Right atrium auricular region (tissue), 2 donors: ENCODE data around the gene TIMM44. TPM values are rescaled to one million over a fixed set of nuclear protein-coding genes. Genes with fewer than 3 reads are reported as not detected.

ENCODE experiments used
- DNase-seq: peaks from one replicate; pipeline ENCODE4 v3.0.0-alpha.2; 2019; ENCODE audit warnings: low spot score
- H3K27ac ChIP-seq, 2 donors: fragments of 200-600 bp; sonication (generic); 1 replicate in 1 of 2; 2 replicates in 1 of 2; pipeline ENCODE4 v1.5.1; 2016 to 2019
- H3K27me3 ChIP-seq, 2 donors: fragments of 200-600 bp; sonication (generic); one replicate each; pipeline versions ENCODE4 v1.5.1 to v1.6.0; 2017 to 2019
- H3K36me3 ChIP-seq: fragments of 200-600 bp; sonication (generic); one replicate; pipeline ENCODE4 v1.5.1; 2016
- H3K4me1 ChIP-seq, 2 donors: fragments of 200-600 bp; sonication (generic); one replicate each; pipeline versions ENCODE4 v1.5.1 to v1.6.0; 2017 to 2019
- H3K4me3 ChIP-seq, 2 donors: fragments of 200-600 bp; sonication (generic); 1 replicate in 1 of 2; 2 replicates in 1 of 2; pipeline ENCODE4 v1.5.1; 2017 to 2019; ENCODE audit warnings: mild to moderate bottlenecking in 1 of 2, moderate library complexity in 1 of 2
- H3K9me3 ChIP-seq, 2 donors: fragments of 200-600 bp; sonication (generic); one replicate each; pipeline ENCODE4 v1.5.1; 2019
- total RNA-seq, 2 donors: library from RNA; depleted of rRNA; stranded (reverse); fragments of >200 nt; gene quantifications; one replicate each; pipeline ENCODE4 v1.1.0, GENCODE V29; 2016
- TF ChIP-seq, protein P1 (sequence below), 2 donors: fragments of 200-600 bp; sonication (generic); IDR thresholded peaks; one replicate each; pipeline ENCODE4 v1.5.1; 2019; ENCODE audit warnings: antibody characterized with exemption in 2 of 2

The TIMM44 gene
- total RNA-seq, 2 donors from 2014 or later = 49.1 to 64.1 TPM

DNA sequence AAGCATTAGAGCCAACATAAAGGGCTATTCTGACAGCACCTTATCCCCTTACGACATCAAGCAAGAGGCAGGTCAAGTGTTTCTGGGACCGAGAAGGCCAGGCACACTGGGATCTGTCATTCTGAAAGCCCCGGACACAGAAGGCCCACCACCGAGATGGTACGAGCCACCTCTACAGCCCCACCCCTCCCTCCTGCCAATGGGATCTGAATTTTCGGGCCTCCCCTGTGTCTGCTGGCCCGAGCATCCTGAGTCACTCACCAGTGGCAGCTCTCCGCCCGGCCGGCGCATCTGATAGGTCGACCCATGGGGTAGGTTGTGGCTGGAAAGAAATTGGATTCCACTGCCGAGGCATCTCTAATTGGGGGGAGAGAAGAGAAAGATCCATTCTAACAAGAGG is 2.6 kb downstream of the TIMM44 start:
- TF ChIP-seq, protein P1, sequence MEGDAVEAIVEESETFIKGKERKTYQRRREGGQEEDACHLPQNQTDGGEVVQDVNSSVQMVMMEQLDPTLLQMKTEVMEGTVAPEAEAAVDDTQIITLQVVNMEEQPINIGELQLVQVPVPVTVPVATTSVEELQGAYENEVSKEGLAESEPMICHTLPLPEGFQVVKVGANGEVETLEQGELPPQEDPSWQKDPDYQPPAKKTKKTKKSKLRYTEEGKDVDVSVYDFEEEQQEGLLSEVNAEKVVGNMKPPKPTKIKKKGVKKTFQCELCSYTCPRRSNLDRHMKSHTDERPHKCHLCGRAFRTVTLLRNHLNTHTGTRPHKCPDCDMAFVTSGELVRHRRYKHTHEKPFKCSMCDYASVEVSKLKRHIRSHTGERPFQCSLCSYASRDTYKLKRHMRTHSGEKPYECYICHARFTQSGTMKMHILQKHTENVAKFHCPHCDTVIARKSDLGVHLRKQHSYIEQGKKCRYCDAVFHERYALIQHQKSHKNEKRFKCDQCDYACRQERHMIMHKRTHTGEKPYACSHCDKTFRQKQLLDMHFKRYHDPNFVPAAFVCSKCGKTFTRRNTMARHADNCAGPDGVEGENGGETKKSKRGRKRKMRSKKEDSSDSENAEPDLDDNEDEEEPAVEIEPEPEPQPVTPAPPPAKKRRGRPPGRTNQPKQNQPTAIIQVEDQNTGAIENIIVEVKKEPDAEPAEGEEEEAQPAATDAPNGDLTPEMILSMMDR (IDR thresholded peaks at IDR 0.05) = no peak
- no peak for DNase-seq
- no peaks in the 10 kb centered on the region for H3K27me3 ChIP-seq
- H3K4me3 ChIP-seq = no peak overlapping the region
- peaks cover 0 to 29% of the 10 kb centered on the region in 2 donors for H3K4me1 ChIP-seq
- no peak overlapping the region for H3K27ac ChIP-seq
- peaks cover 44% of the 10 kb centered on the region for H3K36me3 ChIP-seq
- H3K9me3 ChIP-seq = no peaks in the 10 kb centered on the region

DNA sequence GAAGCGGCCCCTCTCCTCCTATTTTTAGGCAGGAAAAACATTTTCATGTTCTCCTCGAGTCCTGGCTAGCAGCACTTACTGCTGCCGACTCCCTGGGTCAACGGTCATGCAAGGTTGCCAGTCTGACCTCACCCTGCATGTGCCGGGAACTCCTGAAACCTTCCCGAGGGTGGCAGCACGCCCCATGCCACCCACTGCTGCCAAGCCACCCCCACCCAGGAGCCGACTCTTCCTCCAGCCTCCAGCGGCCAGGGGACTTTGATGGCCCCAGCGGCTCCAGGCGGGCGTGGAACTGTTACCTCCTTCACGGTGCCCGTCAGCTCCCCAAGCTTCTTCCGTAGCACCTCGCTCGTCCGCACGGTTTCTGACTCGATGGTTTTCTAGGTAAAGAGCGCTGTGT is 8.7 kb downstream of the TIMM44 start:
- Histone ChIP-seq H3K4me3 (no peak overlapping the region), H3K27ac (no peak overlapping the region), H3K27me3 (no peaks in the 10 kb centered on the region), H3K9me3 (no peaks in the 10 kb centered on the region), H3K36me3 (peaks cover 88% of the 10 kb centered on the region), H3K4me1 (peaks cover 0 to 2% of the 10 kb centered on the region in 2 donors)
- TF ChIP-seq, protein P1 (IDR thresholded peaks at IDR 0.05) = no peak
- no peak for DNase-seq

DNA sequence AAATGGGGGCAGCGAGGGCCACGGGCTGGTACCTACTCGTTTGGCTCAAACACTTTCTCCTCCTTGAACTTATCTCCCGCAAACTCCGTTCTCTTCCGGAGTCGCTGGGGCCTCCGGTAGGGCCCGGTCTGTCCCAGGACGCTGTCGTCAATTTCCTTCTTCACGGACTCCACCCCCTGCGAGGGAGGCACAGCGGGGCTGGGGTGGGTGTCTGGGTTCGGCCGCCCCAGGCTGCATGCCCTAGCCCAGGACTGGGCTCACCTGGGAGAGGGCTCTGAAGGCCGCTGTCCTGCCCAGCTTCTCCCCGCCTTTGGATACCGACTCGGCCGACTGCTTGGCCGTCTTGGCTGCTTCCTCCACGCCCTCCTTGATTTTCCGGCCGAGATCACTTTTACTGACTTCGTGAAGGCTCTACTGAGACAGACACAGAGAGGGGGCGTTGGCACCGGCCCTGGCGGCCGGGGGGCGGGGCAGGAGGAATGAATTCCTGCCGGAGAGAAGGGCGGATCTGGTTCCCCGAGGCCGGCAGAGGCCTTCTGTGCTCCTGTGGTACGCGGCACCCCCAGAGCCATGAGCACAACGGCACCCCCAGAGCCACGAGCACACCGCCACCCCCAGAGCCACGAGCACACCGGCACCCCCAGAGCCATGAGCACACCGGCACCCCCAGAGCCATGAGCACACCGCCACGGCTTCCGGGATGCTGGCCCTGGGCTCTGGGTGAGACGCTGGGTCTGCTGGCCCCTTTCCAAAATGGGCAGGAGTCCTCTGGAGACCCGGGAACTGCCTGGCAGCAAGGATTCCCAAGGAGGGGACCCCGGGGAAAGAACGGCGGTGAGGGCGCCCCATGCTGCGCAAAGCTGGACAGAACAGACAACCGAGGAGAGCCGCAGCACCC is 9.4 kb downstream of the TIMM44 start:
- Histone ChIP-seq H3K4me3 (no peak overlapping the region), H3K27ac (no peak overlapping the region), H3K4me1 (peaks cover 0 to 9% of the 10 kb centered on the region in 2 donors), H3K9me3 (no peaks in the 10 kb centered on the region), H3K36me3 (peaks cover 85% of the 10 kb centered on the region), H3K27me3 (no peaks in the 10 kb centered on the region)
- DNase-seq = no peak
- TF ChIP-seq, protein P1 (IDR thresholded peaks at IDR 0.05) = no peak

DNA sequence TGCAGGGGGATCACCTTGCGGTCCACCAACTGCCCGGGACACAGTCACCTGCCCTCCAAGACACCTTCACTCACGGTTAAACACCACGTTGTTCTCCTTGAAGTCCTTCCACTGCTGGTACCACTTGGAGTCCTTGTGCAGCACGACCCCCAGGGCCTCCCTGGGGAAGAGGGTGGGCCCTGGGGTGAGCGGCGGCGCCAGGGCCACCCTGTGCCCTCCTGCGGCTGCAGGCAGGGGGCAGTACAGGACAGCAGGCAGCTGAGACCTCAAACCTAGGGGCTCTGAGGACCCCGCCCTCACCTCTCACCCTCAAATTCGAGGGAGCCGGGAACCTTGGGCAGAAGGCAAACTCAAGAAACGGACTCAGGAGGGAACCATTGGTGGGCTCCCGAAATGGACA is 10.1 kb downstream of the TIMM44 start:
- TF ChIP-seq, protein P1 (IDR thresholded peaks at IDR 0.05) = no peak
- H3K27me3 ChIP-seq = no peaks in the 10 kb centered on the region
- no peaks in the 10 kb centered on the region for H3K9me3 ChIP-seq
- peaks cover 0 to 14% of the 10 kb centered on the region in 2 donors for H3K4me1 ChIP-seq
- no peak for DNase-seq
- no peak overlapping the region for H3K4me3 ChIP-seq
- no peak overlapping the region for H3K27ac ChIP-seq
- peaks cover 80% of the 10 kb centered on the region for H3K36me3 ChIP-seq

DNA sequence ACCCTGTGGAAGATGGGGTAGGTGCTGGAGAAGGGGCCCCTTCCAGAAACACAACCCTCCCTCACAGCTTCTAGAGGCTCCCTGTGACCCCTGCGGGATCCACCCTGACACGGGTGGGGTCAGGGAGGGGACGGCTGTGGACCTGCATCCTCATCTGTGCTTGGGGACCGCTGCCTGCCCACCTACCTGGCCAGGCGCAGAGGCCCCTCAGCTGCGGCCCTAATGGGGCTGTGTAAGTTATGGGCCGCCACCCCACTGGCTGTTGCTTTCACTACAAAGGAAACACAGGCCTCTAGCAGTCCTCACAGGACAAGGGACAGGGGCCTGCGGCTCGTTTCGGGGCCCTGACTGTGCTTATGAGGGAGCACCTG is 10.6 kb downstream of the TIMM44 start:
- Histone ChIP-seq H3K27me3 (no peaks in the 10 kb centered on the region), H3K36me3 (peaks cover 75% of the 10 kb centered on the region), H3K9me3 (no peaks in the 10 kb centered on the region), H3K4me3 (no peak overlapping the region), H3K4me1 (peaks cover 0 to 19% of the 10 kb centered on the region in 2 donors), H3K27ac (no peak overlapping the region)
- no peak for DNase-seq
- TF ChIP-seq, protein P1 (IDR thresholded peaks at IDR 0.05) = no peak
